ENCODE measurements around the gene BAX. TPM values are rescaled to one million over a fixed set of nuclear protein-coding genes. Genes with fewer than 3 reads are reported as not detected.

Gene BAX
- polyA plus RNA-seq, 12 donors = 28.4 to 50.9 (median 34.7) TPM; not detected in 1

GRCh38 chr19:48961051-48961649 lies 6.5 kb downstream of the BAX start:
- DNase-seq = no peak

GRCh38 chr19:48961673-48962028 lies 7.0 kb downstream of the BAX start:
- no peak for DNase-seq

- DNase-seq = no peak
Measured at GRCh38 chr19:48962029-48962848, 7.6 kb downstream of the BAX start.

- no peak for DNase-seq
Measured at GRCh38 chr19:48962849-48963165, 8.1 kb downstream of the BAX start.

- DNase-seq = peak; percentile 78
Measured at GRCh38 chr19:48963371-48964204, 8.9 kb downstream of the BAX start.

- no peak for DNase-seq
Measured at GRCh38 chr19:48964205-48965039, 9.7 kb downstream of the BAX start.

GRCh38 chr19:48965040-48965805 lies 10.5 kb downstream of the BAX start, which contains the start of gene FTL:
FTL (plus strand) TSS chr19:48965309; CDS start chr19:48965508, 199 bp downstream.
- DNase-seq = peak; percentile 97

- DNase-seq = peak; percentile 90
Measured at GRCh38 chr19:48965806-48966540, 11.3 kb downstream of the BAX start.

GRCh38 chr19:48966541-48967345 lies 12.1 kb downstream of the BAX start:
- no peak for DNase-seq

- no peak for DNase-seq
Measured at GRCh38 chr19:48967346-48968178, 12.9 kb downstream of the BAX start.

GRCh38 chr19:48968179-48968661 lies 13.5 kb downstream of the BAX start:
- no peak for DNase-seq

- no peak for DNase-seq
Measured at GRCh38 chr19:48968813-48969218, 14.1 kb downstream of the BAX start.

- DNase-seq = no peak
Measured at GRCh38 chr19:48969276-48970138, 14.8 kb downstream of the BAX start.

GRCh38 chr19:48970139-48970766 lies 15.6 kb downstream of the BAX start:
- no peak for DNase-seq

- peak; percentile 87 for DNase-seq
Measured at GRCh38 chr19:48970923-48971395, 16.3 kb downstream of the BAX start.
